GM12892 (cell line): Measurements from ENCODE around the gene KCNQ5.
"Not testable (repeated sequence)": the region's sequence is repeated elsewhere in the genome, so short reads cannot be mapped to it uniquely, and the experiment has no call there.

Experiments
- DNase-seq: peaks from one replicate; pipeline ENCODE4 v3.0.0; 2011; ENCODE audit not compliant: insufficient read length
- FAIRE-seq: peaks from 2 replicates; lab custom pipeline; 2011; peaks lifted over from hg19 to GRCh38; lab: Jason Lieb, UNC
- POLR2A ChIP-seq: IDR thresholded peaks from 2 replicates; pipeline ENCODE4 v1.6.1; 2011; ENCODE audit warnings: low read depth, low read length, control low read depth
- POLR2AphosphoS5 ChIP-seq: IDR thresholded peaks from 2 replicates; pipeline ENCODE4 v1.6.1; 2011; ENCODE audit warnings: low read depth, low read length, control low read depth
- TAF1 ChIP-seq: IDR thresholded peaks from 2 replicates; pipeline ENCODE4 v1.6.1; 2011; ENCODE audit warnings: low read depth, mild to moderate bottlenecking, control low read depth, low read length, borderline replicate concordance

The KCNQ5 gene

DNA sequence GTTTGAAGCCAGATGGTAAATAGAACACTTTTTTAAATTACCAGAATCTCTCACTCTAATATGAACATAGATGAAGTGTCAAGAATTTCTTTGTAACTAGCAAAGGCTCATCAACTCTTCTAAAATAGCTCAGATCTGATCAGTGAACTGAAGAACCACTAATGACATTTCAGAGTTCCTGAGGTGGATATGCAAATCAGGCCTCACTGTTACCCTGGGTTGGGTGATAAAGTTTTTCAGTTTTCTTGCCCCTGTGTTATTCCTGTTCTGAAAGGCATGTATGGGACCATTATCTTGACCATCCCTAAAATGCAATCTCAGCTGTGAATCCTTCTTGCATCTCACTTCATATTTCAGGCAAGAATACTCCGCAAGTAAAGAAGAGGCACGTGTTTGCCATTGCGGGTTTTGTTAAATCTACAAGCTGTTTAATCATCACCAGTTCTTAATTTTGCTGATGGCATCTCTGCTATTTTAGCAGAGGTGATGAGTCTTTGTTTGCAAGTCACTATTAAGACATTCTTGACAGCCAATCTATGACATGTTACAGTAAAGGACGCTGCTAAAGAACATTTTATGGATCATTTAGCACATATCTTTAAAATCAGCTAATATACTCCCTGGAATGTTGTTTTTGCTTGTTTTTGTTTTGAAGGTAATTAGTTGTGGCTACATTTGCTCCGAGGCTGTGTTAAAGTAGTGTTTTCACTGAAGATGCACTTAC, 555.5 kb downstream of the KCNQ5 start:
- TF ChIP-seq POLR2AphosphoS5, result no peak
- peak; percentile 87 for FAIRE-seq
- no peak for DNase-seq

DNA sequence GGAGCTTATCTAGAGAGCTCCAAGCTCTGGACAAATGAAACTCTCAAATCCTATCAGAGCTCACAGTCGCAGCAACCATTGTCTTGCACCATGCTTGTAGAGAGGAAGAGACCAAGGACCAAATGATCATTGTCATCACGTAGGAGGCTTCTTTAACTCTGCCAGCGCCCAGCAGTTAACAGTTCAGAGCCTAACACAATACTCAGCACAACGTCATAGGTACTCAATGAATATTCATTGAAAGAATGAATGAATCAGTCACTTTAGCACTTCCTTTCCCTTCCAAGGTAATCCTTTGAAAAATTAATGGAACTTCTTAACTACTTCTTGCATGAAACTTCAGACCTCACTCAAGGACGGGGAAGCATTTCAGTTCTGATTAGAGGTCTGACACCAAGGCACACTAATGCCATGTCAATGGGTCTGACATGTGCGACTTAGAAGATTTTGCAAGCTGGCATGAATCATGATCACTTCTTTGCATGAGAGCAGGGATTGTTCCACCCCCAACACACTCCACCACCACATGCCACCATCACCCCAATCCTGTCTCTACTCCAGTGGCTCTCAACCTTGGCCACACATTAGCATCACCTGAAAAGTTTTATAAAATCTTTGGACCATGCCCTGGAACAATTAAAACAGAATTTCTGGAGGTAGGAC, 558.3 kb downstream of the KCNQ5 start:
- no peak for FAIRE-seq
- DNase-seq, result no peak
- TF ChIP-seq POLR2AphosphoS5, result no peak
- TF ChIP-seq POLR2A, result no peak
- TF ChIP-seq TAF1, result no peak

DNA sequence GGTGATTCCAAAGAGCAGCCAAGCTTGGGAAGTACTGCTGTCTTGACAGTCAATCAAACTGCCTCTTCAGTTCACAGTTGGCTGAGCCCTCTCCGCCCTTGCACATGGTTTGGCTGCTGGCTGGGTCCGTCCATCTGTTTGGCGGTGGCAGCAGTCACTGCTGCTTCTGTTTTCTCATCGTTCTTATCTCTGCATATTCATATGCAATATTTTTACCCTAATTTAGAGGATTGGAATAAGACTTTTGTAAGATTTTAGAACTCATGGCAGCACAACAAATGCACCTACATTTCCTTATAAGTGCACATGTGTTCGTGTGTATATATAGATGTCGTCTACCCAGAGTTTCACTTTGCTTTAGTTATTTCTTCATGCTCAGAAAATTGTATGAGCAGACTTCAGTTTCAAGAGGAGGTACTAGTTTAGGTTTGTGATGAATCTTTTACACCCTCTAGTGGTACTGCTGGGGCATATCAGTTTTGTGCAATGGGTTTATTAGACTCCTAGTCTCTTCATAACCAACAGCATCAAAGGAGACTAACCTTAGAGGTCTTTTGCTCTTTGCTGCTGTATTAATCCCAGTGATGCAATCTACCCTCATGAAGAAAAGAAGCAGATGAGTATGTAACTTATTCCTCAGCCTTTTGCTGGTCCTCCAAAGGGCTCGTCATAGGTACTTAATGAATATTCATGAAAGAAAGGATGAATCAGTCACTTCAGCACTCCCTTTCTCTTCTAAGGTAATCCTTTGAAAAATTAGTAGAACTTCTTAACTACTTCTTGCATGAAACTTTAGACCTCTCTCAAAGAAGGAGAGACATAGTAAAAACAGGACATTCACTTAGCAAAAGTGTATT, 559.1 kb downstream of the KCNQ5 start:
- peak; percentile 81 for FAIRE-seq
- DNase-seq, result no peak
- TF ChIP-seq TAF1 (no peak), POLR2A (no peak), POLR2AphosphoS5 (no peak)

DNA sequence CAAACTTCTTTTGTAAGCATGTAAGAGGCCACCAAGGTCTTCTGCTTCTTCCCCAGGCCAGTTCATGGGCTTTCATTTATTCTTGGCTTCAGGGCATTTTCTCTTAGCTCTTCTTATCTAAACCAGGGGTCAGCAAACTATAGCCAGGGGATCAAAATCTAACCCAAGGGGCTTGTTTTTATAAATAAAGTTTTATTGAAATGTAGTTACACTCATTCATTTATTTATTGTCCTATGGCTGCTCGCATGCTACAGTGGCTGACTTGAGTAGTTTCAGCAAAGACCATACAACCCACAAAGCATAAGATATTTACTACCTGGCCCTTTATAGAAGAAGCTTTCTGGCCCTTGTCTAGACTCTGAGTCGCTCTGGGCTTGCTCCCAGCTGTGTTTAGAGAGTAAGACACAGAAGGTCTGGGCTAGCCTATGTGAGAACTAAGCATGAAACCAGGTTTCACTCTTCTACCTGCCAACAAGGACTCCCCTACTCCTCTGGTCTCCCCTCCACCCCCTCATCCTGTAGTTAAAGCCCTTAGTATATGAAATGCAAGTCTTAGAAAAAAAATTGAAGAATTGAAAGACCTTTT, 560.2 kb downstream of the KCNQ5 start:
- TF ChIP-seq POLR2A, result no peak
- no peak for TF ChIP-seq TAF1
- TF ChIP-seq POLR2AphosphoS5, result no peak
- FAIRE-seq, result no peak
- DNase-seq, result no peak

DNA sequence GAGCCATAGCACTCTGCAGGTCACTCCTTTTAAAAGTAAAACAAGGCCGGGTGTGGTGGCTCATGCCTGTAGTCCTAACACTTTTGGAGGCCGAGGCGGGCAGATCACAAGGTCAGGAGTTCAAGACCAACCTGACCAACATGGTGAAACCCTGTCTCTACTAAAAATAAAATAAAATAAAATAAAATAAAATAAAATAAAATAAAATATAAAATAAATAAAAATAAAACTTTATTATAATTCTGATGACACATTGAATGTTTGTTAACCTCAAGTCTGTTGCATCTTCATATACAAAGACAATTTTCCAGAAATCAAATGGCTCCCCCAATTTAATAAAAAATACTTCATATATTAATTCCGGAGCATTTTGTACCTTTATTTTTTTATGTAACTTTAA, 571.4 kb downstream of the KCNQ5 start:
- not testable (repeated sequence) for FAIRE-seq, DNase-seq

DNA sequence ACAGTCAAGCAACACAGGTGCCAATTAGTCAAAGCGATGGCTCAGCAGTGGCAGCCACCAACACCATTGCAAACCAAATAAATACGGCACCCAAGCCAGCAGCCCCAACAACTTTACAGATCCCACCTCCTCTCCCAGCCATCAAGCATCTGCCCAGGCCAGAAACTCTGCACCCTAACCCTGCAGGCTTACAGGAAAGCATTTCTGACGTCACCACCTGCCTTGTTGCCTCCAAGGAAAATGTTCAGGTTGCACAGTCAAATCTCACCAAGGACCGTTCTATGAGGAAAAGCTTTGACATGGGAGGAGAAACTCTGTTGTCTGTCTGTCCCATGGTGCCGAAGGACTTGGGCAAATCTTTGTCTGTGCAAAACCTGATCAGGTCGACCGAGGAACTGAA, 572.9 kb downstream of the KCNQ5 start:
- TF ChIP-seq POLR2A, result no peak
- no peak for TF ChIP-seq TAF1
- TF ChIP-seq POLR2AphosphoS5, result no peak
- FAIRE-seq (no peak), DNase-seq (no peak)

DNA sequence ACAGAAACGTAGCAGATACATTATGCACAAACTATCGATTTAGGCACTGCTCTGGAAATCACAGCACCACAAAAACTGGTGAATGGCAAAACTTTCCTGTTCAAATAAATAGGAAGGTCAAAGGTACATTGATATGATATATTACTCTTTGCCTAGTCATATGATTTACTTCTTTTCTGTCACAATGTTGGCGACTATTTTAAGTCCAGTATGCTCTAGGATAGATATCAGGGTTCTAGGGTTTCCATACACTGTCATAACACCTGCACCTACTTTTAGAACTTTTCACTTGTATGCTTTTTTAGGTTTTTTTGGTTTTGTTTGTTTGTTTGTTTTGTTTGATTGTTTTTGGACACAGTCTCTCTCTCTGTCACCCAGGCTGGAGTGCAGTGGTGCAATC, 578.4 kb downstream of the KCNQ5 start:
- DNase-seq (no peak), FAIRE-seq (no peak)
- TF ChIP-seq POLR2AphosphoS5 (no peak), TAF1 (no peak), POLR2A (no peak)

DNA sequence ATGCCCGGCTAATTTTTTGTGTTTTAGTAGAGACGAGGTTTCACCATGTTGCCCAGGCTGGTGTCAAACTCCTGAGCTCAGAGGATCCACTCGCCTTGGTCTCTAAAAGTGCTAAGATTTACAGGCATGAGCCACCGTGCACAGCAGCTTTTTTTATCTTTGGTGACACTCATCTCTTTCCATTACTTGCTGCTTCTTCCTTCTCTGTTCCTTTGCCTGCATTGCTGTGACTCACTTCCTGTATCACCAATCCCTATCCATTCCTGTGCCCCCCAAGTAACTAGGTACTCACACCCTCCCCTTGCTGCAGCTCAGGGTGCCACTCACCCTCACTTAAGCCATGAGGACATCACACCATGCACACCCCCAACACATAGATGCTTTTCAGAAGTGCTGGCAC, 578.9 kb downstream of the KCNQ5 start:
- DNase-seq, result no peak
- FAIRE-seq, result no peak
- TF ChIP-seq TAF1 (no peak), POLR2AphosphoS5 (no peak), POLR2A (no peak)

DNA sequence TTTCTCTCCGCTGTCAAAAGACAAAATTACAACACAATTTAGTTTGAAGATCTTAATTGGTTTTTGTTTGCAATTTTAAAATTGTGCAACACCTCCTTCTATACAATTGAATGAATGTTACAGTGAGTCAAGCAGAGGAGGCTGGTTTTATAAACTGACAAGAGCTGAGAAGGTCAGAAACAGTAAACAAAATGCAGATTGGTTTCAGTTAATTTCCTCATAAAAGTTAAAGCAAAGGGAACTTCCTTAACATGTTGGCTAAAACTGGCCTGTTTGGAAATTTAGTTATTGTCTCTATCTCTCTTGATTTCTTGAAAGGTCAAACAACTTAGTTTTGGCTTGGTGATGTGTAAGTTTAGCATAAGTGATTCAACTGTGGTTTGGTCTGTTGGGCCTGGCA, 581.2 kb downstream of the KCNQ5 start:
- TF ChIP-seq POLR2AphosphoS5, result no peak
- TF ChIP-seq TAF1, result no peak
- no peak for TF ChIP-seq POLR2A
- DNase-seq (no peak), FAIRE-seq (no peak)

DNA sequence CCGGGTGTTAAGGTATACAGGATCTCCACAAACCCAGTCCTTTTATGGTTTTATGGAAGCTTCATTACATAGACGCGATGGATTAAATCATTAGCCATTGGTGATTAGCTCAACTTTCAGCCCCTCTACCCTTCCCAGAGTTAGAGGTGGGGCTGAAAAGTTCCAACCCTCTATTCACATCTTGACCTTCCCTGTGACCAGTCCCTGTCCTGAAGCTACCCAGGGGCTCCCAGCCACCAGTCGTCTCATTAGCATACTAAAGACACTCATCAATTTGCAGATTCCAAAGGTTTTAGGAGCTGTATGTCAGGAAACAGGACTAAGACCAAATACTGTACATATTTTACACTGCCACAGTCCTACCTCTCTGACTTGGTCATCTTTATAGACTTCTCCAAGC, 582.4 kb downstream of the KCNQ5 start:
- DNase-seq (no peak), FAIRE-seq (no peak)
- no peak for TF ChIP-seq POLR2A
- no peak for TF ChIP-seq POLR2AphosphoS5
- no peak for TF ChIP-seq TAF1

DNA sequence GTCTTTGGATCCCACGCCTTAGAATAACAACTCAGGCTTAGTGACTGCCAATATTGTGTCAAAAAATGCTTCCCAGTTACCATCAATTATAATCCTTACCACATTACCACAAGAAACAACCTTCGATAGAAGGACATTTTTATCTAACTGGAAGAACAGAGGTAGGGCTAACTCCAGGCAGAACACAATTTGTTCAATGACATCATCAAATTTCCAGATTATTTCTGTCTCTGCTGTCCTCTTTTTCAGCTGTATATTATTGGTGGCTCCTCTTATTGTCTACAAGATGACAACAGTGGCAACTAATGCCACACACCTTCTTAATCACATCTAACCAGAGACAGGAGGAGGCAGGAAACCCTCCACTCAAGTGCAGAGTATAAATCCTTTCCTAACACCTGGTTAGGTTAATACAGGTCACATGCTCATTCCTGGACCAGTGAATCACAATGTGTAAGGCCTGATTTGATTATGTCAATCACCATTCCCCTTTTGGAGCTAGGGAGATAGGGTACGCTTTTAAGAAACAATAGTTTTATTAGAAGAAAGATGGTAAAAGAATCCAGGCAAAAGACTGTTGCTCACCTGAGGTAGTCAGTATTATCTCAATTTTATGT, 585.5 kb downstream of the KCNQ5 start:
- FAIRE-seq (no peak), DNase-seq (no peak)
- TF ChIP-seq POLR2A (no peak), POLR2AphosphoS5 (no peak), TAF1 (no peak)
